Right lobe of liver (tissue), 4 donors: Measurements from ENCODE around the gene SATL1.

ENCODE experiments used
- POLR2A ChIP-seq: fragments of 450-650 bp; IDR thresholded peaks from one replicate; pipeline ENCODE4 v1.6.1; 2017; ENCODE audit warnings: antibody characterized with exemption, mild to moderate bottlenecking
- TF ChIP-seq, protein P1 (sequence below), 4 donors: fragments of 200-600 bp in 3 of 4; fragments of 450-650 bp in 1 of 4; IDR thresholded peaks; one replicate each; pipeline versions ENCODE4 v1.5.1 to v1.8.0; 2016 to 2022; ENCODE audit warnings: antibody characterized with exemption in 4 of 4, mild to moderate bottlenecking in 2 of 4
- donor health status: DM: no; HTN: no; CAD: no.
- donor health status: DM: no; HTN: no; CAD: no.
- donor health status: DM: no; HTN: yes; CAD: no.

DNA sequence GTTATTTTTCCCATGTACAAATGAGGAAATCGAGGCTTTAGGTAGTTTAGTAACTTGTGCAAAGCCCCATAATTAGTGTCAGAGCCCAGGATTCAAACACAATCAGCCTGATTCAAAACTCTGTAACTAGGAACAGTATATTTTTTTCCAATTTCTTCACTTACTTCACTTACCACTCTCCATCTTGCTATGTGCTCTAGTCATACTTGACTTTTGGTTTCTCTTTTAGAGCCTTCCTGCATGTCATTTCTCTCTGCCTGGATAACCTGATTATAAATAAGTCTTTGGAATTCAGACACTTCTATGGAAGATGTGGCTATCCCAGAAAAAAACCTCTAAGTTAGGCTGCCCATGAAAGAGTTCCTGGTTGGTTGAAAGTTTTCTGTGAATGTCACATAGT, 22.2 kb downstream of the SATL1 start:
- TF ChIP-seq POLR2A: no peak
- TF ChIP-seq, protein P1, sequence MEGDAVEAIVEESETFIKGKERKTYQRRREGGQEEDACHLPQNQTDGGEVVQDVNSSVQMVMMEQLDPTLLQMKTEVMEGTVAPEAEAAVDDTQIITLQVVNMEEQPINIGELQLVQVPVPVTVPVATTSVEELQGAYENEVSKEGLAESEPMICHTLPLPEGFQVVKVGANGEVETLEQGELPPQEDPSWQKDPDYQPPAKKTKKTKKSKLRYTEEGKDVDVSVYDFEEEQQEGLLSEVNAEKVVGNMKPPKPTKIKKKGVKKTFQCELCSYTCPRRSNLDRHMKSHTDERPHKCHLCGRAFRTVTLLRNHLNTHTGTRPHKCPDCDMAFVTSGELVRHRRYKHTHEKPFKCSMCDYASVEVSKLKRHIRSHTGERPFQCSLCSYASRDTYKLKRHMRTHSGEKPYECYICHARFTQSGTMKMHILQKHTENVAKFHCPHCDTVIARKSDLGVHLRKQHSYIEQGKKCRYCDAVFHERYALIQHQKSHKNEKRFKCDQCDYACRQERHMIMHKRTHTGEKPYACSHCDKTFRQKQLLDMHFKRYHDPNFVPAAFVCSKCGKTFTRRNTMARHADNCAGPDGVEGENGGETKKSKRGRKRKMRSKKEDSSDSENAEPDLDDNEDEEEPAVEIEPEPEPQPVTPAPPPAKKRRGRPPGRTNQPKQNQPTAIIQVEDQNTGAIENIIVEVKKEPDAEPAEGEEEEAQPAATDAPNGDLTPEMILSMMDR (IDR thresholded peaks at IDR 0.05): no peak
